Astrocyte of the spinal cord (primary cell): ENCODE results near the gene RGS13.

Experiments used
- DNase-seq: peaks from one replicate; pipeline ENCODE4 v3.0.0; 2011; ENCODE audit warnings: low read depth, low spot score
- H3K4me3 ChIP-seq: 2 replicates; pipeline ENCODE4 v1.5.1; 2011; ENCODE audit warnings: low read depth, mild to moderate bottlenecking, low read length, moderate library complexity
- in situ Hi-C: cut with HindIII; loops from 2 replicates; pipeline ENCODE4 v1.10.0; 2017; ENCODE audit warnings: low sequenced_read_pairs
- TF ChIP-seq, protein P1 (sequence below): IDR thresholded peaks from 2 replicates; pipeline ENCODE4 v1.5.1; 2012; ENCODE audit warnings: low read depth, mild to moderate bottlenecking, low read length, inconsistent platforms

Gene RGS13

DNA sequence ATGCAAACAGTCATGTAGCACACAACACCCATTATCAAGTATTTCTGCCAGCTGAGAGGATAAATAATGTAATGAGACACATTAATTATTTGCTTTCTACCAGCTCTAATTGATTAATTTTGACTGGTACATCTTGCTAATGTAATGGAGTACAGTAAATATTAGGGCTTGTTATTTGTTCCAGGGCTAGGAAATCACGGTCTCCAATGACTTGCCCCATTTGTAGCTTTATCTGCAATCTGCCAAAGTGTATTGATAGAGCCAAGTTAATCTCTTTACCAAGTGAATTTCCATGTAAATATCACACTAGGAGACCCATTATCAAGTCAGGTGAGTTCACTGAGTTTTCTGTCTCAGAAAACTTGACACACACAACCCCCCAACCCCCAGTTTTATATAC lies 55.1 kb downstream of the RGS13 start:
- H3K4me3 ChIP-seq, result no peak overlapping the region
- in situ Hi-C loops, result no loop called here
- no peak for DNase-seq
- TF ChIP-seq, protein P1, sequence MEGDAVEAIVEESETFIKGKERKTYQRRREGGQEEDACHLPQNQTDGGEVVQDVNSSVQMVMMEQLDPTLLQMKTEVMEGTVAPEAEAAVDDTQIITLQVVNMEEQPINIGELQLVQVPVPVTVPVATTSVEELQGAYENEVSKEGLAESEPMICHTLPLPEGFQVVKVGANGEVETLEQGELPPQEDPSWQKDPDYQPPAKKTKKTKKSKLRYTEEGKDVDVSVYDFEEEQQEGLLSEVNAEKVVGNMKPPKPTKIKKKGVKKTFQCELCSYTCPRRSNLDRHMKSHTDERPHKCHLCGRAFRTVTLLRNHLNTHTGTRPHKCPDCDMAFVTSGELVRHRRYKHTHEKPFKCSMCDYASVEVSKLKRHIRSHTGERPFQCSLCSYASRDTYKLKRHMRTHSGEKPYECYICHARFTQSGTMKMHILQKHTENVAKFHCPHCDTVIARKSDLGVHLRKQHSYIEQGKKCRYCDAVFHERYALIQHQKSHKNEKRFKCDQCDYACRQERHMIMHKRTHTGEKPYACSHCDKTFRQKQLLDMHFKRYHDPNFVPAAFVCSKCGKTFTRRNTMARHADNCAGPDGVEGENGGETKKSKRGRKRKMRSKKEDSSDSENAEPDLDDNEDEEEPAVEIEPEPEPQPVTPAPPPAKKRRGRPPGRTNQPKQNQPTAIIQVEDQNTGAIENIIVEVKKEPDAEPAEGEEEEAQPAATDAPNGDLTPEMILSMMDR, result no peak

DNA sequence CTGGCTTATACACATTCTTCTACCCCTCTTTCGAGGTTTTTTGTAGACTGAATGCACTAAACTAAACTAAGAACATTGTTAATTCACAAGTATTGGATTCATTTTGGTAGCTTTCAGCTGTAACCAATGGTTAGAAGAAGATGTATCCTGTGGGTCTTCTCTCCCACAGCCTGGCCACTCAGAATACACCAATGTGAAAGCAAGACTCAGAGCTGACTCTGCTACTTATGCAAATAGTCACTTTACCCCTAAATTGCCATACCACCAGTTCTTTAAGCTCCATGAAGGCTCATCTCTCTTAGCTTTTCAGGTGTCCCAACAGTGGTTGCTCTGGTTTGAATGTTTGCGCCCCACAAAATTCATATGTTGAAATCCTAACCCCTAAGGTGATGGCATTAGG lies 60.1 kb downstream of the RGS13 start:
- DNase-seq, result no peak
- TF ChIP-seq, protein P1, result no peak
- no peak overlapping the region for H3K4me3 ChIP-seq
- in situ Hi-C loops, result no loop called here

DNA sequence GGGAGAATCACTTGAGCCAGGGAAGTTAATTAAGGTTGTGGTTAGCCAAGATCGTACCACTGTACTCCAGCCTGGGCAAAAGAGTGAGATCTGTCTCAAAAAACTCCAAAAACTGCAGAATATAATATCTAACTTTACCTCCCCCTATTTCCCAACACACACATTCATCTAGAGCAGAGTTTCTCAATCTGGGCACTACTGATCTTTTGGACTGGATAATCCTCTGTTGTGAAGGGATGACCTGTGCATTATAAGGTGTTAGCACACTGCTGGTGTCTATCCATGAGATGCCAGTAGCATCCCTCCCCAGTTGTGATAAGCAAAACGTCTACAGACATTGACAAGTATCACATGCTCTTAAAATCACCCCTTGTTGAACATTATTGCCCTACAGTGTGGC lies 61.8 kb downstream of the RGS13 start:
- in situ Hi-C loops, result no loop called here

DNA sequence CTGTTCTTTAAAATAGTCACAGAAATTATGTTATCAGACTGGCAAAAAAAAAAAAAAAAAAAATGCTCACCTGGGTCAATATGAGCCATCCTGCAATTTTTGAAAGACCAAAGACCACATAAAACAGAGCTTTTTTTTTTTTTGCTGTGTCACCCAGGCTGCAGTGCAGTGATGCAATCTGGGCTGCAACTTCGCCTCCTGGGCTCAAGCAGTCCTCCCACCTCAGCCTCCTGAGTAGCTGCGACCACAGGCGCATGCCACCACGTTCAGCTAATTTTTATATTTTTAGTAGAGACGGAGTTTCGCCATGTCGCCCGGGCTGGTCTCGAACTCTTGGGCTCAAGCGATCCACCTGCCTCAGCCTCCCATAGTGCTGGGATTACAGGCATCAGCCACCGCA lies 62.8 kb downstream of the RGS13 start:
- in situ Hi-C loops, result no loop called here
- no peak overlapping the region for H3K4me3 ChIP-seq
- DNase-seq, result no peak
- TF ChIP-seq, protein P1, result no peak

More for the DNA sequence above, 61.8 kb downstream of the RGS13 start:
- DNase-seq, result no peak
- H3K4me3 ChIP-seq, result no peak overlapping the region
- TF ChIP-seq, protein P1, result no peak

DNA sequence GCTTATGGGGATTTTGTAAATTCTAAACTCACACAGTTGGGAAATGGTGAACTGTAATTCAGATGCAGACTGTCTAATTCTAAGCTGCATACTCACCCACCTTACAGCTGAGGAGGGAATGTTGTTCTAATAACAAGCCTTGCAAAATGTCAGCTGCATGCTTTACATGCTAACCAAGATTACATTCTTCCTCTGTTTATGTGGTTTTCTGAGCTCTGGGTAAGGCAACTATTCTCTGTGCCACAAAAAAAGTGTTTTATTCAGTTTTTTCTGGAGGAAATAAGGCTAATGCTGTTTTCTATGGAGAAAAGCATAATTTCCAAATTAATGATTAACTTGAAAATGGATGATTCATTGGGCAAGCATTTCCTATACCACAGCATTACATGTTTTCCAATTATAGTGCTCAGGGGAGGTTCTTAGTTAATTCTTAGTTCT lies 64.9 kb downstream of the RGS13 start:
- TF ChIP-seq, protein P1, result no peak
- no peak overlapping the region for H3K4me3 ChIP-seq
- peak; percentile 89 for DNase-seq

DNA sequence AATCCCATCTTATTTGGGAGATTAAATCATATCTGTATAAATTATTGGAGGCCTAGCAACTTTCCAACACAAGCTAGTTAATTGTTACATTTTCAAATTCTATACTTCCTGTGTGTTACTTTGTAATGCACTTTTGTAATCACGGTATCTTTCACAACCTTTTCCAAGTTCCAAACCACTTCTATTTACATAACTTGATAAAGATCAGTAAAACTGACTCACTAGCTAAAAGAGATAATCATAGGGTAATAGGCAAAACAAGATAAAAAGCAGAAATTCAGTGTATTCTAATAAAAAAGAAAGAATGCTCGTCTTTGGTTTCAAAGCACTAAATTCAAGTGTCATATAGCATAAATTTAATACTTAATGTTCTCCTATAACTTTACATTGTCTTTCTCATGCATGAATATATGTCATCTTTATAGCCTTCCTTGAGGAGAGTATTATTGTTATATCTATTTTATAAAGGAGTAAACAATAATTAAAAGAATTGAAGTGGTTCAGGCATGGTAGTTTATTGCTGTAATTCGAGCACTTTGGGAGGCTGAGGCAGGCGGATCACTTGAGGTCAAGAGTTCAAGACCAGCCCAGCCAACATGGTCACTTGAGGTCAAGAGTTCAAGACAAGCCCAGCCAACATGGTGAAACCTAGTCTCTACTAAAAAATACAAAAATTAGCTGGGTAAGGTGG lies 66.4 kb downstream of the RGS13 start:
- TF ChIP-seq, protein P1, result no peak
- H3K4me3 ChIP-seq, result no peak overlapping the region
- peak; percentile 67 for DNase-seq
- in situ Hi-C loops, result no loop called here

More for the DNA sequence above, 64.9 kb downstream of the RGS13 start:
- in situ Hi-C loops, result no loop called here
